Fibroblast of skin of right quadriceps (primary cell): ENCODE measurements around the gene TMOD1.
"Not testable (repeated sequence)": the region's sequence is repeated elsewhere in the genome, so short reads cannot be mapped to it uniquely, and the experiment has no call there.

Experiments used
- DNase-seq: peaks from one replicate; pipeline ENCODE4 v3.0.0-alpha.2; 2013

TMOD1 gene

GRCh38 chr9:97501177-97501971, at the start of gene TMOD1:
TMOD1 (plus strand) TSS chr9:97501666; CDS start chr9:97524189, 22,523 bp downstream.
- DNase-seq = peak; percentile 17

GRCh38 chr9:97453573-97453972, 47.9 kb upstream of the TMOD1 start:
- not testable (repeated sequence) for DNase-seq

GRCh38 chr9:97456841-97457240, 44.6 kb upstream of the TMOD1 start:
- DNase-seq = not testable (repeated sequence)

GRCh38 chr9:97459326-97459725, 42.1 kb upstream of the TMOD1 start:
- DNase-seq = no peak

- no peak for DNase-seq
Measured at GRCh38 chr9:97462159-97462558, 39.3 kb upstream of the TMOD1 start.

- no peak for DNase-seq
Measured at GRCh38 chr9:97462914-97463313, 38.6 kb upstream of the TMOD1 start.

GRCh38 chr9:97468658-97469448, 32.6 kb upstream of the TMOD1 start:
- peak; percentile 44 for DNase-seq

- no peak for DNase-seq
Measured at GRCh38 chr9:97470076-97470475, 31.4 kb upstream of the TMOD1 start.

- no peak for DNase-seq
Measured at GRCh38 chr9:97473717-97474116, 27.7 kb upstream of the TMOD1 start.

GRCh38 chr9:97474372-97474925, 27.0 kb upstream of the TMOD1 start:
- DNase-seq = no peak

- DNase-seq = peak; percentile 61
Measured at GRCh38 chr9:97475059-97475458, 26.4 kb upstream of the TMOD1 start.

GRCh38 chr9:97478301-97478981, 23.0 kb upstream of the TMOD1 start:
- DNase-seq = no peak

GRCh38 chr9:97479496-97480159, 21.8 kb upstream of the TMOD1 start:
- no peak for DNase-seq

GRCh38 chr9:97480174-97480573, 21.3 kb upstream of the TMOD1 start:
- no peak for DNase-seq

GRCh38 chr9:97480749-97481148, 20.7 kb upstream of the TMOD1 start:
- no peak for DNase-seq

- DNase-seq = no peak
Measured at GRCh38 chr9:97484134-97484533, 17.3 kb upstream of the TMOD1 start.

- DNase-seq = no peak
Measured at GRCh38 chr9:97487107-97487506, 14.4 kb upstream of the TMOD1 start.

GRCh38 chr9:97487861-97488260, 13.6 kb upstream of the TMOD1 start:
- DNase-seq = no peak

- DNase-seq = no peak
Measured at GRCh38 chr9:97491216-97491999, 10.1 kb upstream of the TMOD1 start.

GRCh38 chr9:97497558-97498375, 3.7 kb upstream of the TMOD1 start:
- DNase-seq = not testable (repeated sequence)

GRCh38 chr9:97498846-97499245, 2.6 kb upstream of the TMOD1 start:
- not testable (repeated sequence) for DNase-seq
